CD4-positive, alpha-beta memory T cell (primary cell): ENCODE measurements around the gene OBP2A. TPM values are rescaled to one million over a fixed set of nuclear protein-coding genes. Genes with fewer than 3 reads are reported as not detected.
"Not testable (repeated sequence)": the region's sequence is repeated elsewhere in the genome, so short reads cannot be mapped to it uniquely, and the experiment has no call there.

Source experiments
- CTCF ChIA-PET: fragments of 350-600 bp; sonication (Branson Sonifier 250); formaldehyde crosslinking; loops from one replicate; lab custom pipeline; 2021; ENCODE audit warnings: inconsistent platforms; ENCODE audit not compliant: partially characterized antibody; lab: Charles Lee
- POLR2A ChIA-PET: fragments of 350-600 bp; sonication (Branson Sonifier 250); formaldehyde crosslinking; loops from one replicate; lab custom pipeline; 2021; ENCODE audit not compliant: partially characterized antibody; lab: Charles Lee
- DNase-seq, 5 donors: peaks; one replicate each; pipeline versions ENCODE4 v3.0.0 to v3.0.0-alpha.2; 2020 to 2022; ENCODE audit warnings: mixed read lengths in 1 of 5
- H3K27ac ChIP-seq: one replicate; pipeline ENCODE4 v1.7.0; 2013; ENCODE audit warnings: low read depth, low read length
- H3K27me3 ChIP-seq: 2 replicates; pipeline ENCODE4 v1.7.0; 2013; ENCODE audit warnings: mild to moderate bottlenecking, low read length, moderate library complexity; ENCODE audit not compliant: insufficient read depth
- H3K36me3 ChIP-seq: 2 replicates; pipeline ENCODE4 v1.7.0; 2013; ENCODE audit warnings: mild to moderate bottlenecking, low read length, moderate library complexity; ENCODE audit not compliant: insufficient read depth
- H3K4me1 ChIP-seq: 2 replicates; pipeline ENCODE4 v1.7.0; 2013; ENCODE audit warnings: mild to moderate bottlenecking, low read length, moderate library complexity; ENCODE audit not compliant: insufficient read depth
- H3K4me3 ChIP-seq, 2 donors: one replicate each; pipeline ENCODE4 v1.7.0; 2013; ENCODE audit warnings: low read length in 2 of 2, mild to moderate bottlenecking in 1 of 2
- H3K9me3 ChIP-seq, 2 donors: one replicate each; pipeline ENCODE4 v1.7.0; 2013; ENCODE audit warnings: low read length in 2 of 2, control low read depth in 1 of 2; ENCODE audit not compliant: control insufficient read depth in 1 of 2
- H3K27ac Mint-ChIP-seq, 7 donors: one replicate each; pipeline ENCODE4 v1.8.0; 2020 to 2021; ENCODE audit warnings: mixed read lengths in 7 of 7, mild to moderate bottlenecking in 6 of 7, inconsistent platforms in 3 of 7, moderate library complexity in 3 of 7
- H3K27me3 Mint-ChIP-seq, 2 donors: one replicate each; pipeline ENCODE4 v1.8.0; 2020 to 2021; ENCODE audit warnings: mixed read lengths in 2 of 2
- H3K36me3 Mint-ChIP-seq, 2 donors: one replicate each; pipeline ENCODE4 v1.8.0; 2020 to 2021; ENCODE audit warnings: mixed read lengths in 2 of 2, inconsistent platforms in 1 of 2, mild to moderate bottlenecking in 1 of 2
- H3K4me1 Mint-ChIP-seq, 4 donors: one replicate each; pipeline ENCODE4 v1.8.0; 2020 to 2021; ENCODE audit warnings: mixed read lengths in 4 of 4, mild to moderate bottlenecking in 1 of 4
- H3K4me3 Mint-ChIP-seq, 8 donors: one replicate each; pipeline ENCODE4 v1.8.0; 2020 to 2021; ENCODE audit warnings: mixed read lengths in 8 of 8, mild to moderate bottlenecking in 7 of 8, moderate library complexity in 6 of 8, inconsistent platforms in 3 of 8
- H3K9me3 Mint-ChIP-seq, 8 donors: one replicate each; pipeline ENCODE4 v1.8.0; 2020 to 2021; ENCODE audit warnings: mixed read lengths in 8 of 8, mild to moderate bottlenecking in 5 of 8, inconsistent platforms in 3 of 8, moderate library complexity in 1 of 8
- intact Hi-C: fragments of 100-400 bp; cut with micrococcal nuclease; formaldehyde crosslinking; loops from one replicate; pipeline ENCODE4 v1.15.1; 2023
- polyA plus RNA-seq, 2 donors: library from polyadenylated mRNA; unstranded; fragments of 300-500 nt; fragmentation: Illumina TruSeq; gene quantifications; one replicate each; pipeline ENCODE4 v1.2.3, GENCODE V29; 2021
- total RNA-seq, 2 experiments: library from RNA; stranded (reverse); gene quantifications; one replicate each; pipeline ENCODE4 v1.2.3, GENCODE V29; 2021

OBP2A gene
- total and polyA plus RNA-seq, 4 experiments from 2014 or later: not detected

DNA sequence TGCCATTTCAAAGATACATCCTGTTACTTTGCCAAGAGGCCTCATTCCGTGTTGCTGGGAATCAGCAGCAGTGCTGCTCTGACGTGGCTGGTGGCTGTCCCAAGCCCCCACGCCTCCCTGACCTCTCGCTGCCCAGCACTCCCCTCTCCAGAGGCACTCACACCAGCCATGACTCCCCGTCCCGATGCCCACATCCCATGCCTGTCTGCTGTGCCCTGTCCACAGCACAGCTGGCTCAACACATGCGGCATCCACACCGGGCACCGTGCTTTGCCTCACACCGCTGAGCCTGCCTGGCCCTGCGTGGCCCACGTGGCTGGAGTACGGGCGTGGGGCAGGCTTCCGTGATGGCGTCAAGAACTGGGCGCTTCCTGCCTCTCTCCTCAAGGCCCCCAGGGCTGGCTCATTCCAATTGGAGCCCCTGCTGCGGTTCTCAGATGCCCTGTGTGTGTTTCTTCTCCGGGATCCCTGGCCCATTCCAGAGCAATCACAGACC, 32.5 kb upstream of the OBP2A start:
- DNase-seq: no peak
- no peaks in the 10 kb centered on the region for H3K36me3 ChIP-seq
- POLR2A ChIA-PET: no interaction called here
- H3K4me1 Mint-ChIP-seq: peaks cover 0 to 8% (median 4%) of the 10 kb centered on the region in 4 donors
- peaks cover 0 to 7% of the 10 kb centered on the region in 2 donors for H3K36me3 Mint-ChIP-seq
- no peak overlapping the region for H3K27ac ChIP-seq
- H3K9me3 Mint-ChIP-seq: peaks cover 0 to 11% (median 10%) of the 10 kb centered on the region in 8 donors
- no peak overlapping the region for H3K27ac Mint-ChIP-seq
- H3K4me3 ChIP-seq: no peak overlapping the region
- intact Hi-C loops: no loop called here
- H3K27me3 ChIP-seq: no peaks in the 10 kb centered on the region
- H3K4me1 ChIP-seq: no peaks in the 10 kb centered on the region
- CTCF ChIA-PET: no interaction called here
- no peak overlapping the region for H3K4me3 Mint-ChIP-seq
- H3K27me3 Mint-ChIP-seq: no peaks in the 10 kb centered on the region
- no peaks in the 10 kb centered on the region for H3K9me3 ChIP-seq

DNA sequence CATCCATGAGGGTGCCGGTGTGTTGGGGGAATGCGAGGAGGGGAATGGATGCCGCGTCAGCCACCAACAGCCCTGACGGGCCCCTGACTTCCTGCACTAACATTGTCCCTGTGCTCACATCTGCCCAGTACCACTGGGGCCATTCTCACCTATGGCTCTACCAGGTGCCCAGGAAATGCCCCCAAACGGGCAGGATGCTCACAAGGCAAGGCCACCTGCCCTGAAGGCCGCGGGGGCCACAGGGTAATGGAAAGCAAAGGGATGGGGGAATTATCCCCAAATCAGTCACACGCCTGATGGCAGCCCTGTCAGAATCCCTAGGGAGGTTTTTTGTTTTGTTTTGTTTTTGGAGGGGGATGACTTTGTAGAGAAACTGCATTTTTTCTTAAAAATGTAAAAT, 32.0 kb upstream of the OBP2A start:
- H3K4me3 ChIP-seq, H3K4me1 ChIP-seq, DNase-seq, H3K4me1 Mint-ChIP-seq, POLR2A ChIA-PET, intact Hi-C loops, H3K9me3 Mint-ChIP-seq, H3K27ac ChIP-seq, H3K36me3 Mint-ChIP-seq, H3K27me3 ChIP-seq, H3K4me3 Mint-ChIP-seq, H3K27ac Mint-ChIP-seq, H3K9me3 ChIP-seq, H3K27me3 Mint-ChIP-seq, CTCF ChIA-PET, H3K36me3 ChIP-seq: not testable (repeated sequence)

DNA sequence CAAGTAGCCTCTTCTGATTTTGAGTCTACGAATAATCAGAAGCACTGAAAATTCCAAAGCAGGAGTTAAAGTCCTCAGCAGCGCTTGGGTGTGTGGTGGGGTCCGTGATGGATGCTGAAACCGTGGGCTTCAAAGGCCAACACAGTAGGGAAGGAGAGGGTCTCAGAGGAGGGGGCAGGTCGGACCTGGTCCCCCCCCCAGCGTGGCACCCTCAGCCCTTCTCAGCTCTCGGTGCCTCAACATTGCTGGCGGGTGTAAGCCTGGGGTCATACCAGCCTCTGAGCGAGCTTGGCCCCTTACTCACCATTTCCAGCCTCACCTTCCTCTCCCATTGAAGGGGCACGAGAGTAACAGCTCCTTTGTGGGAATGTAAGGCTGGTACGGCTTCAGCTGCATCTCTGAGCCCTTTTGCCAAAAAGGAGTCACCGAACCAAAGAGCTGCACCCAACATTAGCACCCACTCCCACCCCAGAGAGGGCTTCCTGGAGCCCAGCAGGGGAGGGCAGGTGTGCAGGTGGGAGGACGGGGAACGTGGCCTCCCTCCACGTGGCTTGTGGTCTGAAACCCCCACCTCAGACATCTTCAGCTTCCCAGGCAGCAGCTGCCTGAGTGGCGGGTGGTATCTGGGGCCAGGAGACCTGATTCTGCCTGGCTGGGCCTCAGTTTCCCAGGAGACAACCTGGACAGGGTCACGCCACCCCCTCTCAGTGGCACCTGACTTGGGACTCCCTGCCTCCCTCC, 31.4 kb upstream of the OBP2A start:
- Histone ChIP-seq H3K27me3 (no peaks in the 10 kb centered on the region), H3K36me3 (no peaks in the 10 kb centered on the region), H3K4me3 (no peak overlapping the region), H3K4me1 (no peaks in the 10 kb centered on the region), H3K27ac (no peak overlapping the region), H3K9me3 (no peaks in the 10 kb centered on the region)
- H3K27ac Mint-ChIP-seq: no peak overlapping the region
- no peak for DNase-seq
- H3K9me3 Mint-ChIP-seq: peaks cover 0 to 4% (median 1%) of the 10 kb centered on the region in 8 donors
- ChIA-PET CTCF (no interaction called here), POLR2A (no interaction called here)
- intact Hi-C loops: no loop called here
- peaks cover 2% of the 10 kb centered on the region in 2 donors for H3K27me3 Mint-ChIP-seq
- peaks cover 0 to 8% (median 4%) of the 10 kb centered on the region in 4 donors for H3K4me1 Mint-ChIP-seq
- no peak overlapping the region for H3K4me3 Mint-ChIP-seq
- no peaks in the 10 kb centered on the region for H3K36me3 Mint-ChIP-seq

DNA sequence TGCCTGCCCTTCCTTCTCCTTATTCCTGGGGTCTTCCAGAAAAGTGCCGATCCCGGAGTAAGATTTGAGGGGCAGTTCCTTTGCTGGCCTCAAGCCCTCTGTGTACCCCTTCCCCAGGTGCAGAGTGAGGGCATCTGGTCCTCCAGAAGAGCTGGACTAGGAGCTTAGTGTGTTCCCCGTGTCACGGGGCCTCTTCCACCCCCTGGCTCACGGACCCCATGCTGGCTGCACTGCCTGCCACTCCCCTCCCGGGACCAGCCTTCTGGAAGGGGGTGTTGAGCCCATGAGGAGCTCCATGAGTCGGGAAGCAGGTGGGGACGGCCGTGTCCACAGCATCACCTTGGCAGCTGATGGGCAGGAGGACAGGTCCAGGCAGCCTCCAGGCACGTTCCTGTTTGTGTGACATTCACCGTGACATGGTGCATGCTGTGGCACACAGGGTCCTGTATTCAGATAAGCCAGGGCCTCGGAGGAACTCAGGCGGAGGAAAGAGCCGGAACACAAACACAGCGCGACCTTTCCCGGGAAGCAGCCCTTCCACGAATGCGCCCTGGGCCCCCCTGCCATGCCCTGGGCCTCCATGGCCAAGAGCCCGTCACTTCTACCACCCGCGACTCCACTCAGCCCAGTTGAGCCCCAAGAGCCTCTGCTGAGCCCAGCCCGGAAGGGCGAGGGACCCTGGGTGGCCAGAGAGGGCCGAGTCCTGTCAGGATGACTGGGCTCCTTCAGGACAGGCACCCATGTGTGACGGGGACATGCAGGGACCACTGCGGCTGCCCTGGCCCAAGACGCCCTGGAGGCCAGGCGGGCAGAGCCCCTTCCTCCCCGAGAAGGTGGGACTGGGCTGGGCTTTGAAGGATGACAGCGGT, 30.6 kb upstream of the OBP2A start:
- Mint-ChIP-seq H3K27ac (no peak overlapping the region), H3K27me3 (peaks cover 2 to 4% of the 10 kb centered on the region in 2 donors), H3K36me3 (no peaks in the 10 kb centered on the region), H3K9me3 (peaks cover 0 to under 1% (median 0%) of the 10 kb centered on the region in 8 donors), H3K4me3 (no peak overlapping the region), H3K4me1 (peaks cover 0 to 8% (median 4%) of the 10 kb centered on the region in 4 donors)
- H3K9me3 ChIP-seq: no peaks in the 10 kb centered on the region
- no peaks in the 10 kb centered on the region for H3K27me3 ChIP-seq
- ChIA-PET CTCF (no interaction called here), POLR2A (no interaction called here)
- intact Hi-C loops: no loop called here
- no peak for DNase-seq
- no peaks in the 10 kb centered on the region for H3K36me3 ChIP-seq
- no peak overlapping the region for H3K4me3 ChIP-seq
- H3K4me1 ChIP-seq: no peaks in the 10 kb centered on the region
- no peak overlapping the region for H3K27ac ChIP-seq

DNA sequence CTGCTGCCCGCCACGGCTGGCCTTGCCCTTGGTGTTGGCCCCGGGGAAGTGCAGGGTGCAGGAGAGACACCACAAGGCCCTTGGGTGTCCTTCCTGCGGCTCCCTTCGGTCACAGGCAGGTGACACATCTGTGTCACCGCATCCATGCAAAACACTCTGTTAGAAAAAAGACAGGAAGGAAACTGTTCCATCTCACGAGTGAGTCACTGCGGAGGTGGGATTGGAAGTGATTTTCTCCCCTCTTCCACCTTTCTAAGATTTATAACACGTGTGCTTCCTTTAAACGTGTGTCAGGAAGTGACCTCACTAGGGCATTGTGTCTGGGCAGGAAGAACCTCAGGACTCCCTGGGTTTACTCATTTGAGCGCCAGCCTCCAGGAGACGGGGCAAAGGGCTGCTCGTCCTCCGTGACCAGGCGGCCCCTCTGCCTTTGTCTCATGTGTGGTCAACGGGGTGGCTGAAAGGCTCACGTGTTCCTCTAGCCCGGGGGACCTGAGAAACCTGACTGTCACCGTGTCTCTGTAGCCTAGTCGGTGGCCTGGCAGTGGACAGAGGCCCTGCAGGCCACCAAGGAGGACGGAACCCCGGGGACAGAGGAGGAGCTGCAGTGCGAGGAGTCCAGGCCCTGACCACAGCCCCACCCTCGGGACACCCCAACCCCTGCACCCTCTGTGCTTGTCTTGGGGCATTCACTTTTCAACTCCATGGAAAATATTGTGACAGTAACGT, 29.6 kb upstream of the OBP2A start:
- Mint-ChIP-seq H3K36me3 (no peaks in the 10 kb centered on the region), H3K27me3 (peaks cover 4% of the 10 kb centered on the region in 2 donors), H3K4me1 (peaks cover 0 to 8% (median 4%) of the 10 kb centered on the region in 4 donors), H3K27ac (no peak overlapping the region), H3K9me3 (no peaks in the 10 kb centered on the region), H3K4me3 (peak overlapping the region in 1 of 8 donors; percentile 11)
- intact Hi-C loops: no loop called here
- no peaks in the 10 kb centered on the region for H3K36me3 ChIP-seq
- H3K4me3 ChIP-seq: no peak overlapping the region
- no peaks in the 10 kb centered on the region for H3K4me1 ChIP-seq
- POLR2A ChIA-PET: no interaction called here
- CTCF ChIA-PET: no interaction called here
- H3K27me3 ChIP-seq: no peaks in the 10 kb centered on the region
- no peak for DNase-seq
- H3K27ac ChIP-seq: no peak overlapping the region
- no peaks in the 10 kb centered on the region for H3K9me3 ChIP-seq

DNA sequence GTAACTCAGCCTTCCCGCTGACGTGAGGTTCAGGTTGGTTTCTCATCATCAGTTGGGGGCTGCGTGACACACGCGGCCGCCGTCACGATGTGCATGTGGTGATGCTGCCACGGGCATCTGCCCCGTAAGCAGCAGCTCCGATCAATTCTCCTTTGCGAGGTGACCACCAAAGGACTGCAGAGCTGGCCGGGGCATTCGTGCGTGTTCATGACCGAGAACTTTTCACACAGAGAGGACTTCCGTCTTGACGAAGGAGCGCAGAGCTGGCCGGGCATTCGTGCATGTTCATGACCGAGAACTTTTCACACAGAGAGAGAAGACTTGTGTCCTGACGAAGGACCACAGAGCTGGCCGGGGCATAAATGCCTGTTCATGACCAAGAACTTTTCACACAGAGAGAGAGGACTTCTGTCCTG, 28.5 kb upstream of the OBP2A start:
- H3K27me3 ChIP-seq: no peaks in the 10 kb centered on the region
- CTCF ChIA-PET: no interaction called here
- no peaks in the 10 kb centered on the region for H3K9me3 Mint-ChIP-seq
- H3K27ac ChIP-seq: no peak overlapping the region
- no peak overlapping the region for H3K4me3 Mint-ChIP-seq
- no peak overlapping the region for H3K4me3 ChIP-seq
- peaks cover 0 to 6% (median 3%) of the 10 kb centered on the region in 4 donors for H3K4me1 Mint-ChIP-seq
- H3K36me3 Mint-ChIP-seq: no peaks in the 10 kb centered on the region
- no peaks in the 10 kb centered on the region for H3K9me3 ChIP-seq
- H3K27me3 Mint-ChIP-seq: peaks cover 4% of the 10 kb centered on the region in 2 donors
- intact Hi-C loops: no loop called here
- H3K27ac Mint-ChIP-seq: peak overlapping the region in 1 of 7 donors; percentile 25
- no peaks in the 10 kb centered on the region for H3K4me1 ChIP-seq
- no peaks in the 10 kb centered on the region for H3K36me3 ChIP-seq
- no peak for DNase-seq
- POLR2A ChIA-PET: no interaction called here
